GM12892 (cell line): ENCODE data around the gene LCN1.

Experiments used
- POLR2A ChIP-seq: IDR thresholded peaks from 2 replicates; pipeline ENCODE4 v1.6.1; 2011; ENCODE audit warnings: low read depth, low read length, control low read depth
- POLR2AphosphoS5 ChIP-seq: IDR thresholded peaks from 2 replicates; pipeline ENCODE4 v1.6.1; 2011; ENCODE audit warnings: low read depth, low read length, control low read depth

DNA sequence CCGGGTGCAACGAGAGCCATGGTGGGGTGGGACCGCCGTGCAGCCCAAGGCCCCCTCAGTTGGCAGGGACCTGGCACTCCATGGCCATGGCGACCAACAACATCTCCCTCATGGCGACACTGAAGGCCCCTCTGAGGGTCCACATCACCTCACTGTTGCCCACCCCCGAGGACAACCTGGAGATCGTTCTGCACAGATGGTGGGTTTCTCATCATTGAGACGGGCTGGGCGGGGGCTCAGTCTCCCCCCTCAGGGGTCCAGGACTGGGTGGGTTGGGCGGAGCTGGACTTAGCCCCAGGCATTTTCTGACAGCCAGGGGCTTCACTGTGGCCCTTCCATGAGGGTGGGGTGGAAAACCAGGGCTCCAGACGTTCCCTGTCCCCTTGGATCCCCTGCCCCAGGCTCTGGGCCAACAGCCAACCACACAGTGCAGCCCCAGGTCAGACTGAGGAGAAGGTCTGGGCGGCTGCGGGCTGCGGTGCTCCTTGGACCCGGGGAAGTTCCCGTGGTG, 41.0 kb downstream of the LCN1 start:
- TF ChIP-seq POLR2AphosphoS5 (no peak), POLR2A (no peak)
